HG02610 (cell line): Measurements from ENCODE around the gene UROC1.

Source experiments
- ATAC-seq: cut with Tn5 transposase; IDR thresholded peaks from one replicate; pipeline ENCODE4 v1.9.1; 2021; ENCODE audit warnings: mild to moderate bottlenecking, moderate library complexity; ENCODE audit not compliant: unreplicated experiment

The UROC1 gene

GRCh38 chr3:126446301-126446700 is 71.3 kb downstream of the UROC1 start:
- no peak for ATAC-seq

DNA sequence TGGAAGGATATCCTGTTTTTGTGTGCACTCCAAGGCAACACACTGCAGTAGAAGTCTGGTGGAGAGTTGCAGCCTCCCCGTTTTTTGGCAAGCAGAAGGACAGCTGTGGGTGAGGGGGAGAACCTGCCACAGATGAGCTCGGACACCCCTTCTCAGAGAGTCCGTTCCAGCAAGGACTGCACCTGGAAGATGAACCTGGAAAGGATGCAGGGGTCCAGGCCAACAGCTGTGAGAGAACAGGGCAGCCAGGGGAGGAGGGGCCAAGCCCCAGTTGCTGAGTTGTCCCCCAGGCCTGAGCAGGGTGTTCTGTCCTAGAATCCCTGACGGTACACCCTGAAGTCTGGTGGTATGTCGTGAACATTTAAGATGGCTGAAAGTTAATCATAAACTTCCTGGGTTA is 72.1 kb downstream of the UROC1 start:
- no peak for ATAC-seq

GRCh38 chr3:126442856-126443242 is 74.7 kb downstream of the UROC1 start:
- no peak for ATAC-seq

GRCh38 chr3:126442094-126442855 is 75.3 kb downstream of the UROC1 start:
- no peak for ATAC-seq

GRCh38 chr3:126441256-126441880 is 76.2 kb downstream of the UROC1 start:
- ATAC-seq, result no peak

DNA sequence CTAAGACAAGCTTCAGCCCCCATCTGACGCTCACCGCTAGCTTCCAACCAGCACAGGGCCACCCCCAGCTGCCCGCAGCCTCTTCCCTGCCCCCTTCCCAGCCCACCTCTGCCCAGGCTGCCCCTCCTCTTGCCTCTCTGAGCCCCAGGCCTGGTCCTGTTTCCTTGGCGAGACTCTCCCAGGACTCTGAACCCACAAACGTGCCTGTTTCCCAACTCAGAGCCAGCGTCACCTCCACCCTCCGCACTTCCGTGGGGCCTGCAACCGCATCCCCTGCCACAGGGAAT is 76.9 kb downstream of the UROC1 start:
- no peak for ATAC-seq

GRCh38 chr3:126439968-126440708 is 77.4 kb downstream of the UROC1 start:
- no peak for ATAC-seq

DNA sequence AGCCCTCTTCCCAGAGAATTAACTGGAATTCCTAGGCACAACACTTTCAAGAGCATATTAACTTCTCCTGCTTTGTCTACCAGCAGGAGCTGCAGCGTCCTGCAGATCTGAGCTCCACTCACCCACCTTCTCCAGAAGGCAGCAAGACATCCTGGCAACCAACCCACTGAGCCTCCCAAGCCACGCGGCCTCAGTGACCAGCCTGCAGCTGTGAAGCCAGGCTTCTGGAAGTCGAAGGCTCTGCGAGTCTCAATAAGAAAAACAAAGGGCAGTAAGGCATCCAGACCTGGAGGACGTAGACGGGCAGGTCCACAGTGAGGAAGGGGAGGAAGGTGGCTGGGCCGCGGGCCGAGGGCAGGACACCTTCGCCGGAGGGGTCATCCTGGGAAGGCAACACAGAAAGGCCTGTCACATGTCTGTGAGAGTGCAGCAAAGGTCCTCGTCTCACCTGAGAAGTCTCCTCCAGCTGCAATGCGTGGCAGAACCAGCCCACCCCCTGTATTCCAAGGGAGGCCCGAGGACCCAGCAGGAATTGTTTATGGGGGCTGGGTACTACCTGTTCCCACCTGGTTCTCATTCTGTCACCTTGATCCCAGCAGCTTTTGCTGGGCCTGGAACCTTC is 78.1 kb downstream of the UROC1 start:
- ATAC-seq, result no peak

GRCh38 chr3:126438746-126439145 is 78.8 kb downstream of the UROC1 start:
- no peak for ATAC-seq

DNA sequence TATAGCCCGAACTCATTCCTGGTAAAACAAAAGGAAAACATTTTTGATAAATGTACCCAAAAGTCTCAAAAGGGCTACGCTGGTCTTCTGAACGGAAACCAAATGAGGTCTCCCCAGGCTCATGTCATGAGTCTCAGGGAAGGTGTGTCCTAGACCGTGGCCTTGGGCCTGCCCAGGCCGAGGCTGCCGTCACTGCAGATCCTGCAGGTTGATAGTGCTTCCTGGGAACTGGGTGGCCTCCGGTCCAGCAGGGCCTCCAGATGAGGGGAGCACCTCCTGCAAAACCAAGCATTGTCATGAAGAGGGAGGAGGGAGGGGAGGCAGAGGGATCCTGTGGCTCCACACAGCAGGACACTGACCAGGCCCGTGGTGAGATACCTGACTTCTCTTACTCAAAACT is 79.4 kb downstream of the UROC1 start:
- ATAC-seq, result no peak

DNA sequence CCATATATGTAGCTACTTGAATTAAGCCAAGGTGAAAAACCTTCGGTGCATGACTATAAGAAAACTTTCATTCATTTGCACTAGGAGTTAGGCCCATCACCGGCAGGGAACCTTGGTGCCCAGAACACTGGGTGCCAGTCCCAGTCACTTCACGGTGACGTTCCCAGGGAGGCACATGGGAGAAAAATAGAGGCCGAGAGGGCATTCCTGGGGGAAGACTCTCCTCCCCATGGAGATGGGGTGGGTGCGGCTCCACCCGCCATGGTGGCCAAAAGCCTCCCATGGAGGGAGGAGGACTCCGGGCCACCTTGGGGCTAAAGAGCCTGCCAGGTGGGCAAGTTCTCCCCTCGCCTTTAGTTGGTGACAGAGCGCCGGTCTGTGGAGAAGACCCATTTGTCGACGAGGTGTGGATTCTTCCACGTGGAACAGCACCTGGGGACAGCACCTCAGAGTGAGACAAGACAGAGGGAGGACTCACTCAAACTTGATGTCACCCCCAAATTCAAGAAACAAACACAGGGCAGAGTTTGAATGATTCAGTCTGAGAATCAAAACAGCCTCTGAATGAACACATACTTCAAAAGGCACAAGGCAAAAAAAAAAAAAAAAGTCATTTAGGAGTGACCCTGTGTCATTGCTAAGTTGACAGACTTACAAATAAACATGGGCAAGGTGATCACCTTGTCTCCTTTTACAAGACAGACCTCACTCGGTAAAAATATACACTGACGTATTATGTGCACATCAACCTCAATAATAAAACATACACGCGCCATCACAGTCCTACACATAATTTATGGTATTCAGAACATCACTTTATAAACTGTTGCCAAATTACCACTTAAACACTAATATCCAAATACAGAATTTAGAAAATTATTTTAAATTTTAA is 80.5 kb downstream of the UROC1 start:
- ATAC-seq, result no peak

DNA sequence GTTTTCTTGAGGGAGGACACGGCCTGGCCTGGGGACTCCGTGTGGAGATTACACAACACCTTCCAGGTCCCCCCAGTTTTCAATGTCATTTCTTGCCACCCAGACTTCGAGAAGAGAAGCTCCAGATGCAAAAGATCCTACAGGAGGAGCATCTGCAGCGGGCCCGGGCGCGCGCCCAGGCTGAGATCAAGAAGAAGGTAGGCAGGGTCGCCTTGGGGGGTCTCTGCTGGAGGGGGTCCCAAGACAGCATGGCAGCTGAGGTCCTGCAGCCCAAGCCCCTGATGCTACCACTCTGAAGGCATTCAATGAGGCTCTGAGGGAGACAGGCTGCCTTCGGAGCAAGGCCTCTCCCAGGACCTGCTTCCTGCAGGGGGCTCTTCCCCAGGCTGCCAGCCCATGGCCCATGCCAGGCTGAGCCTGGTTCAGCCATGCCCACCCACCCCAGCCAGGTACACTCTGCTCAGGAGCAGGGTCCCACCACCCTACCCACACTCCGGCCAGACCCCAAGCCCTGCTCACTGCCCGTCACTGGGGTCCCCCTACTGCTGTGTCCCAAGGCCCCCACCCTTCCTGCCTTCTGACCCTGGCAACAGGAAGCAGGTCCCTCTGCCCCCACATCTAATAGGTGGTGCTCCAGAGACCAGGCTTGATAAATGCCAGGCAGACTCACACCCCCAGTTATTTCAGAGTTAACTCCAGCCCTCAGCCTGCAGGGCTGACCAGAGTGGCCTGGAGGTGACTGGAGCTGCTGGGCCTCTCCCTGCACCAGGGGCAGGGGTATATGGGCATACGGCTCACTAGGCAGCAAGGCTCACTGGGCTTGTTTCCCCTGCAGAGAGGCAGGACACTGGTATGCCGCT is 81.9 kb downstream of the UROC1 start:
- ATAC-seq, result no peak

DNA sequence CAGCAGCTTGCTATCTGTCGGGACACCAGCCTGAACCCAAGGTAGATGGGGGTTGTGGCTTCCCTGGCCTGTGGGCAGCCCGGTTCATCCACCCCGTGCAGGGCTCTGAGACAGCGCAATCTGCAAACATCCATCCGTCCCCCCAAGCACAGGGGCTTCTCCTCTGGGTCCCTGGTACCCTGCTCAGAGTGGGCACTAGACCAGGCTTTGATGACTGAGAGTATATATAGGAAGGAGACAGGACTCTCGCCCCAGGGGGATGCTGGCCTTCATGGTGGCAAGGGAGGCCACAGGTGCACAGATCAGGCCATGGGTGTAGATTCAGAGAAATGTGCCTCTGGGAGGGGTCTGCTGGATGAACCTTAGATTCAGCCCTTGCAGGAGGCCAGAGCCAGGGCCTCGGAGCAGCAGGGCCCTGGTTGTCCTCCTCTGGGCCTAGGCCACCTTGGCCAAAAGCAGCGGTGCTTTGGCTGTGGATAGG is 82.6 kb downstream of the UROC1 start:
- no peak for ATAC-seq

GRCh38 chr3:126434264-126434590 is 83.3 kb downstream of the UROC1 start:
- ATAC-seq, result no peak

DNA sequence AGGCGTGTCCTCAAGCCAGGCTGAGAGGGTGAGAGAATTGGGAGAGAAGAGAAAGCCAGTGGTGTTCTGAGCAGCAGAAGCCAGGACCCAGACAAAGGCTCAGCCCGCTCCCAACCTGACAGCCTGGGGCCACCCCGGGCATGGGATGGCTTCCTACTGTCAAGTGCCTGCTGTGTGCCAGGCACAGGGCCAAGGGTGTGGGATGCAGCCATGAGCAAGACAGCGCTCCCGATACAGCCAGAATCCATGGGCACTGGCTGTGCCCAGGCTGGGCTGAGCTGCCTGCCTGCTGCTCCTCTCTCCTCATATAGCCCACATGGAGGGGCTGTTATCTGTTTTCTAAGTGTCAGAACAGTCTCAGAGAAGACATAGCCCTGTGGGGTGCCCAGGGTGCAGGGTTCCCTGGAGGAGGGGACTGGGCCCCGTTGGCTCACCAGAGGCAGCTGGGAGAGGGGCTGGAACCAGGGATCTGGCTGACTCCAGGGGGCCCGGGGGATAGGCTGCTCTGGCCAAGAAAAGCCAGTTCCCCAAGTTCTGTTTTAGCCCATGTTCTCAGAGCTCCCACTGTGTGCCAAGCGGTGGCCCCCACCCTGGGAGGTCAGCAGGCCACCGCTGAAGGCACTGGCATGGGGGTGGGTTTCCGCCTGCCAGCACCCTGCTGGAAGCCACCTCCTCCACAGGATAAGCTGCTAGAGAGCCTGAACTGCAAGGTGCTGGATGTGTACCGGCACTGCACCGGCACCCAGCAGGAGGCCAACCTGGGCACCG is 83.9 kb downstream of the UROC1 start:
- no peak for ATAC-seq

GRCh38 chr3:126433105-126433430 is 84.5 kb downstream of the UROC1 start:
- no peak for ATAC-seq

- no peak for ATAC-seq
Measured at GRCh38 chr3:126432361-126433104, 85.0 kb downstream of the UROC1 start.
